Astrocyte (in vitro differentiated cells and primary cell): ENCODE measurements around the gene TRANK1.

Experiments used
- EZH2 ChIP-seq: IDR thresholded peaks from 2 replicates; pipeline ENCODE4 v1.6.1; 2012; ENCODE audit warnings: mild to moderate bottlenecking, low read length, inconsistent platforms; ENCODE audit not compliant: insufficient read depth
- TF ChIP-seq, protein P1 (sequence below): IDR thresholded peaks from 2 replicates; pipeline ENCODE4 v1.5.1; 2011; ENCODE audit warnings: low read depth, mild to moderate bottlenecking, inconsistent platforms, low read length, moderate library complexity; ENCODE audit not compliant: insufficient read depth

DNA sequence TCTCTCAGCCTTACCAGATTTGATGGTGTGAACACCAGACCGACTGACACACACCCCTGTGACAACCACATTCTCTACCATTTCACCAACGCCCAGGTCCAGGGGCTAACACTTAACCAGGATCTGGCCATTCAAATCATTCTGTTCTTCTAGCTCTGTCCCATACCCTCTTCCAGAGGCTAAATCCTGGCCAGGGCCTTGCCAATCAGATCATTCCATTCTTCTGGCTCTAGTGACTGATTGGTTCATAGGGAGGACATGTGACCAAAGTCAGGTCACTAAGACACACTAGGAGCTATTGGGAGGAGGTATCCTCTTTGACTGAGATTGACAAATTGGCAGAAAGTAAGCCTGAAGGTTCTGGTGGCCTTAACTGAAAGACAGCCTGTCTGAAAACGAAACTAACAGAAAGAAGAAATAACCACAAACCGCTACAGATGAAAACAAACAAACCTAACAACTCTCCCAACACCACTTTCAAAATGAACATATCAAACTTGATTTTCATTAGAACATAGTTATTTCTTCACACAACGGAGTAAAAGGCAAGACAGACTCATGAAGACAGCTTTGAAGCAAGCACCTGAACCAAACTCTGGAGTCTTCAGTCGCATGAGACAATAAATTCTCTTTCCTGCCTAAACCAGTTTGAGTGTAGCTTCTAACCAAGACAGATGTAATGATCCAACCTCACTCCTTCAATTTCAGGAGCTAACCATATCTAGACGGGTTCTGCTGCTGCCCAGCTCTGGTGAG lies 68.5 kb downstream of the TRANK1 start:
- TF ChIP-seq, protein P1, sequence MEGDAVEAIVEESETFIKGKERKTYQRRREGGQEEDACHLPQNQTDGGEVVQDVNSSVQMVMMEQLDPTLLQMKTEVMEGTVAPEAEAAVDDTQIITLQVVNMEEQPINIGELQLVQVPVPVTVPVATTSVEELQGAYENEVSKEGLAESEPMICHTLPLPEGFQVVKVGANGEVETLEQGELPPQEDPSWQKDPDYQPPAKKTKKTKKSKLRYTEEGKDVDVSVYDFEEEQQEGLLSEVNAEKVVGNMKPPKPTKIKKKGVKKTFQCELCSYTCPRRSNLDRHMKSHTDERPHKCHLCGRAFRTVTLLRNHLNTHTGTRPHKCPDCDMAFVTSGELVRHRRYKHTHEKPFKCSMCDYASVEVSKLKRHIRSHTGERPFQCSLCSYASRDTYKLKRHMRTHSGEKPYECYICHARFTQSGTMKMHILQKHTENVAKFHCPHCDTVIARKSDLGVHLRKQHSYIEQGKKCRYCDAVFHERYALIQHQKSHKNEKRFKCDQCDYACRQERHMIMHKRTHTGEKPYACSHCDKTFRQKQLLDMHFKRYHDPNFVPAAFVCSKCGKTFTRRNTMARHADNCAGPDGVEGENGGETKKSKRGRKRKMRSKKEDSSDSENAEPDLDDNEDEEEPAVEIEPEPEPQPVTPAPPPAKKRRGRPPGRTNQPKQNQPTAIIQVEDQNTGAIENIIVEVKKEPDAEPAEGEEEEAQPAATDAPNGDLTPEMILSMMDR, result no peak
- TF ChIP-seq EZH2, result no peak
